ENCODE data around the gene PNPLA6.

PNPLA6 gene

GRCh38 chr19:7598180-7598579 lies 62.7 kb downstream of the PNPLA6 start:
- no peaks in the 10 kb centered on the region for H3K9me3 ChIP-seq (ENCODE audit: insufficient read depth, low read length)
- H3K4me1 ChIP-seq (ENCODE audit: low read length) = no peaks in the 10 kb centered on the region
- peaks cover 4% of the 10 kb centered on the region for H3K27me3 ChIP-seq (ENCODE audit: low read depth, low read length)
- no peak overlapping the region for H3K4me3 ChIP-seq (ENCODE audit: low read length)
- no peaks in the 10 kb centered on the region for H3K79me2 ChIP-seq (ENCODE audit: low read length)
- H3K9ac ChIP-seq (ENCODE audit: low read length) = no peak overlapping the region
- no peak overlapping the region for H3K27ac ChIP-seq (ENCODE audit: low read length)
- H3K4me2 ChIP-seq (ENCODE audit: low read length) = no peak overlapping the region
- no peaks in the 10 kb centered on the region for H4K20me1 ChIP-seq (ENCODE audit: insufficient read depth, low read length)
- no peak for TF ChIP-seq EZH2phosphoT487 (IDR thresholded peaks at IDR 0.05; ENCODE audit: low read depth)
- TF ChIP-seq, protein P1, sequence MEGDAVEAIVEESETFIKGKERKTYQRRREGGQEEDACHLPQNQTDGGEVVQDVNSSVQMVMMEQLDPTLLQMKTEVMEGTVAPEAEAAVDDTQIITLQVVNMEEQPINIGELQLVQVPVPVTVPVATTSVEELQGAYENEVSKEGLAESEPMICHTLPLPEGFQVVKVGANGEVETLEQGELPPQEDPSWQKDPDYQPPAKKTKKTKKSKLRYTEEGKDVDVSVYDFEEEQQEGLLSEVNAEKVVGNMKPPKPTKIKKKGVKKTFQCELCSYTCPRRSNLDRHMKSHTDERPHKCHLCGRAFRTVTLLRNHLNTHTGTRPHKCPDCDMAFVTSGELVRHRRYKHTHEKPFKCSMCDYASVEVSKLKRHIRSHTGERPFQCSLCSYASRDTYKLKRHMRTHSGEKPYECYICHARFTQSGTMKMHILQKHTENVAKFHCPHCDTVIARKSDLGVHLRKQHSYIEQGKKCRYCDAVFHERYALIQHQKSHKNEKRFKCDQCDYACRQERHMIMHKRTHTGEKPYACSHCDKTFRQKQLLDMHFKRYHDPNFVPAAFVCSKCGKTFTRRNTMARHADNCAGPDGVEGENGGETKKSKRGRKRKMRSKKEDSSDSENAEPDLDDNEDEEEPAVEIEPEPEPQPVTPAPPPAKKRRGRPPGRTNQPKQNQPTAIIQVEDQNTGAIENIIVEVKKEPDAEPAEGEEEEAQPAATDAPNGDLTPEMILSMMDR (IDR thresholded peaks at IDR 0.05; ENCODE audit: low read depth, low read length) = no peak
- no peaks in the 10 kb centered on the region for H3K36me3 ChIP-seq (replicated peaks; ENCODE audit: low read depth, low read length)
- H2AFZ ChIP-seq (ENCODE audit: low read depth, low read length) = no peak overlapping the region

DNA sequence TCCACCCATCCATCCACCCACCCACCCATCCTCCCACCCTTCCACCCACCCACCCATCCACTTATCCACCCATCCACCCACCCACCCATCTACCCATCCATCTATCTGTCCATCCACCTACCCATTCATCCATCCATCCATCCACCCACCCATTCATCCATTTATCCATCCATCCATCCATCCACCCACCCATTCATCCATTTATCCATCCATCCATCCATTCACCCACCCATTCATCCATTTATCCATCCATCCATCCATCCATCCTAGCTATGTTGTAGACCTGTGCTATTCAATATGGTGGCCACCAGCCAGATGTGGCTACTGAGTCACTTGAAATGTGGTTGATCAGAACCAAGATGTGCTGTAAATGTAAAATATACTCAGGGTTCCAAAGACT lies 65.2 kb downstream of the PNPLA6 start:
- no peaks in the 10 kb centered on the region for H3K36me3 ChIP-seq (replicated peaks; ENCODE audit: low read depth, low read length)
- no peaks in the 10 kb centered on the region for H3K9me3 ChIP-seq (ENCODE audit: insufficient read depth, low read length)
- no peaks in the 10 kb centered on the region for H3K27me3 ChIP-seq (ENCODE audit: low read depth, low read length)
- no peaks in the 10 kb centered on the region for H3K4me1 ChIP-seq (ENCODE audit: low read length)
- H4K20me1 ChIP-seq (ENCODE audit: insufficient read depth, low read length) = no peaks in the 10 kb centered on the region
- H3K79me2 ChIP-seq (ENCODE audit: low read length) = no peaks in the 10 kb centered on the region
- no peak overlapping the region for H3K4me2 ChIP-seq (ENCODE audit: low read length)
- no peak overlapping the region for H3K27ac ChIP-seq (ENCODE audit: low read length)
- no peak overlapping the region for H3K9ac ChIP-seq (ENCODE audit: low read length)
- no peak overlapping the region for H3K4me3 ChIP-seq (ENCODE audit: low read length)
- TF ChIP-seq, protein P1 (IDR thresholded peaks at IDR 0.05; ENCODE audit: low read depth, low read length) = no peak
- no peak for TF ChIP-seq EZH2phosphoT487 (IDR thresholded peaks at IDR 0.05; ENCODE audit: low read depth)
- H2AFZ ChIP-seq (ENCODE audit: low read depth, low read length) = no peak overlapping the region

- Histone ChIP-seq H3K79me2 (ENCODE audit: low read length) (no peaks in the 10 kb centered on the region), H3K9ac (ENCODE audit: low read length) (no peak overlapping the region), H3K27me3 (ENCODE audit: low read depth, low read length) (no peaks in the 10 kb centered on the region), H3K27ac (ENCODE audit: low read length) (no peak overlapping the region), H3K36me3 (replicated peaks; ENCODE audit: low read depth, low read length) (no peaks in the 10 kb centered on the region), H3K9me3 (ENCODE audit: insufficient read depth, low read length) (no peaks in the 10 kb centered on the region), H3K4me1 (ENCODE audit: low read length) (no peaks in the 10 kb centered on the region), H2AFZ (ENCODE audit: low read depth, low read length) (no peak overlapping the region), H3K4me3 (ENCODE audit: low read length) (no peak overlapping the region), H4K20me1 (ENCODE audit: insufficient read depth, low read length) (no peaks in the 10 kb centered on the region), H3K4me2 (ENCODE audit: low read length) (no peak overlapping the region)
- TF ChIP-seq, protein P1 (IDR thresholded peaks at IDR 0.05; ENCODE audit: low read depth, low read length) = no peak
- no peak for TF ChIP-seq EZH2phosphoT487 (IDR thresholded peaks at IDR 0.05; ENCODE audit: low read depth)
These were observed 66.9 kb downstream of the PNPLA6 start for GRCh38 chr19:7602240-7602934.

DNA sequence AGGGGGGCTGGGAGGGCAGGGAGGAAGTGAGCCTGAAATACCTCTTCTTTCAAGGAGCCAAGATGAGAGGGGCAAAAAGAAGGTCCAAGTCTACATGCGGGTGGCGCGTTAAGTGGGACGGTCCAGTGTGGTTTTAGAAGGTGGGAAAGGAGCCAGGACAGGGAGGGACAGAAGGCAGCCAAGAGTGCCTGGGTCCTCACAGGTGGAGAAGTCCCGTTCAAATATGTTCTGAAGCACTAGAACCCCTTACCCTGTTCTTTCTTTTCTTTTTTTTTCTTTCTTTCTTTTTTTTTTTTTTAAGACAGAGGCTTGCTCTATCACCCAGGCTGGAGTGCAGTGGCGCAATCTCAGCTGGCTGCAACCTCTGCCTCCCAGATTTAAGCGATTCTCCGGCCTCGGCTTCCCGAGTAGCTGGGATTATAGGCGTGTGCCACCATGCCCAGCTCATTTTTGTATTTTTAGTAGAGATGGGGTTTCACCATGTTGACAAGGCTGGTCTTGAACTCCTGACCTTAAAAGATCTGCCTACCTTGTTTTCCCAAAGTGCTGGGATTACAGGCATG lies 67.5 kb downstream of the PNPLA6 start:
- Histone ChIP-seq H3K4me2 (ENCODE audit: low read length) (no peak overlapping the region), H3K4me3 (ENCODE audit: low read length) (no peak overlapping the region), H3K9me3 (ENCODE audit: insufficient read depth, low read length) (no peaks in the 10 kb centered on the region), H3K27me3 (ENCODE audit: low read depth, low read length) (no peaks in the 10 kb centered on the region), H3K36me3 (replicated peaks; ENCODE audit: low read depth, low read length) (no peaks in the 10 kb centered on the region), H3K4me1 (ENCODE audit: low read length) (no peaks in the 10 kb centered on the region), H3K9ac (ENCODE audit: low read length) (no peak overlapping the region), H2AFZ (ENCODE audit: low read depth, low read length) (no peak overlapping the region), H3K27ac (ENCODE audit: low read length) (no peak overlapping the region), H3K79me2 (ENCODE audit: low read length) (no peaks in the 10 kb centered on the region), H4K20me1 (ENCODE audit: insufficient read depth, low read length) (no peaks in the 10 kb centered on the region)
- TF ChIP-seq EZH2phosphoT487 (IDR thresholded peaks at IDR 0.05; ENCODE audit: low read depth) = no peak
- TF ChIP-seq, protein P1 (IDR thresholded peaks at IDR 0.05; ENCODE audit: low read depth, low read length) = no peak
